Hematopoietic multipotent progenitor cell treated with erythropoietin and hydrocortisone succinate and interleukin-3 and kit ligand, for 17 days (in vitro differentiated cells): Measurements from ENCODE around the gene RASEF.
"Not testable (repeated sequence)": the region's sequence is repeated elsewhere in the genome, so short reads cannot be mapped to it uniquely, and the experiment has no call there.

Source experiments
- DNase-seq: peaks from one replicate; pipeline ENCODE4 v3.0.0-alpha.2; 2015; ENCODE audit warnings: low spot score

Gene RASEF

DNA sequence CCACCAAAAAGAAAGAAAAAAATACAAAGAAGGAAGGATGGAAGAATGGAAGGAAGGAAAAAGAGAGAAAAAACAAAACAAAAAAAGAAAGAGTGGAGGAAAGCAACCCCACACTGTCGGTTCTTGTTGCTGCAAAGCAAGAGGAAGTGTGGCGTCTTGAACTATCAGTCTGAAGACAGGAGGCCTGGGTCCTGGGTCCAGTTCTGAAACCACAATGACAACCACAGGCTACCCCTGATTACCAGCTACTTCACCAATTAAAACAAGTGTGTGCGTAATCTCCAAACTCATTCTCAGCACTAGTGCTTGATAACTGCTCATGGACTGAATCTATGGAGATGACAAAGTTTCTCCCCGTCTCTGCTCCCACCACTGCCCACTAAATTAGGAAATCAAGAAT is 93.7 kb downstream of the RASEF start:
- no peak for DNase-seq

DNA sequence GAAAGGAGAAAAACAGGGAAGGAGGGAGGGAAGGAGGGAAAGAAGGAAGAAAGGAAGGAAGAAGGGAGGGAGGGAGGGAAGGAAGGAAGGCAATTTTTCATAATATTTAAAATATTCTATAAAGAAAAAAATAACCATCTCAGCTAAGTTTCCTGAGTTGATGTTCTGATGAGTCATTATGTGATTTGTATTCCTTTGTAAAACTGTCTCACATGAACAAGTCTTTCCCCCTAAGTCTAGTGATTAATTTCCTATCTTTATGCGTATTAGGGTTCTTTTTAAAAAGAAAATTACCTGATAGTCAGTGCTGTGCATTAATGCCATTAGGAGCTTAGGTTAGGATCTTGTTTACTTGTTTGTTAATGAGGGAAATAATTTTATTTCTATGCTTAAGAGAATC is 94.1 kb downstream of the RASEF start:
- no peak for DNase-seq

DNA sequence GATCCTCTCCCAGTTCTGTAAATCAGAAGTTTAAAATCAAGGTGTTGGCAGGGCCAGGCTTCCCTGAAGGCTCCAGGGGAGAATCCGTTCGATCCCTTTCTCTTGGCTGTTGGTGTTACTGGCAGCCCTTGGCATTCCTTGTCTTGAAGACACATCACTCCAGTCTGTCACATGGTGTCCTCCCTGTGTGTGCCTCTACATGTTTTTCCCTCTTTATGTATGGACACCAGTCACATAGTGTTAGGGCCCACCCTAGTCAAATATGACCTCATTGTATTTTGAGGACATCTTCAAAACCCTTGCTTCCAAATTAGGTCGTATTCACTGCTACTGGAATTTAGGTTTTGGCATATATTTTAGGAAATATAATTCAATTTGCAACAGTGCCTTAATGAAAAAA is 94.6 kb downstream of the RASEF start:
- no peak for DNase-seq

DNA sequence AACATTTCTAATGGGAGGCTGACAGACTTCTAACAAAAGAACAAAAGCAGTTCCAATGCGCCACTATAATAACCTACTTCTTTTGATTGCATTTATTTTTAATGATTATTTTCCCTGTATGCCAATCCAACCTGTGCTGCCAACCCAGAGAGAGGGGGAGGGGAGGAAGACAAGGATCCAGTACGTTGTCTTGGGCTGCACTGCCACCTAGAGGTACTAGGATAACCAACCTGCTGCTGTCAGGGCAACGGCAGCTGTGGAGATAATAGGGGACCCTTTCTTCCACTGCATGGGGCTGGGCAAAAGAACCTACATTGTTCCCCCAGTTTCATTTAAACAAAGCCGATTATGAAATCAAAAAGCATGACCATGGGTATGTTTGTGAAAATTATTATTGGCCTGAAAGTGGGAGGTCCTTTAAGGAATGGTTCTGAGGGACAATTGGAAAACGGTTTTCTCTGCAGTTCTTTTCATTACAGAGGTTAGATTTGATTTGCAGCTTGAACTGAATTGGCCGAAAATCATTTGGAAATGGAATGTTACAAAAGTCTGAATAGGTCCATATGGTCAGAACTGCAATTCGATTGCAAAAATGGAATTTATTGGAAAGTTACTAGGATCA is 101.3 kb downstream of the RASEF start:
- DNase-seq: peak; percentile 7

DNA sequence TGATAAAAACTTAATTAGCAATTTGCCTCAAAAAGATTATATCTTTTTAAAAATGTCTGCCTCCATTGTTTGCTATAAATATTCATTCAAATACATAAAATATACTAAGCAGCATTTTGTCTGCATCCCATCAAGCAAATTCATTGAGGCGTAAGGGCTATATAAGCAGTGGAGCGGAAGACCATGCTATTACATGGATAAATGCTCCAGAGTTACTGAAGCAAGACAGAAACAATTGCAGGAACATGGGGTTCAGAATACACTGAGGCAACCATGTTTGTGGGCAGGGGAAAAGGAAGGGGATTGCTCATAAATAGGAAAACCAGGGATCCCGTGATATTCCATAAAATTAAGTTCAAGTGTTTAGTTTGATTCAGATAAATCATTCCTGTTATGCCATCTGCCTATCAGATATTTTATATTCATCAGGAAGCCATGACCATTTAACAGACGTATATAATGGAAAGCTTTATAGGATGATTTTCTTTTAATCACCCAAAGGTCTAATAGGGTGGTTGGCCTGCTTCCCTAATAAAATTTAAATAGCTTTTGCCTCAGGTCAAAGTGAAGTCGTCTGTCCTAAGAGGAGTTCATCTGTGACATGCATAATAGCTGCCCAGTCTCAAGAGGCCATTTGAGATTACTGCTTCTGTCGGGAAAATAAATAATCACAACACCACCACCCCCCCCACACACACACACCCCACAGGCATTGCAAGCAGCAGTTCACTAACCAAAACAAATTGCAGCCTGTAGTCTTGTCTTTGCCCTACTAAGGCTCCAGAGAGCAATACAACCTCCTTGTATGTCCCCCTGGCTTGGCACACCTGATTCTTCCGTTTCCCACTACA is 105.2 kb downstream of the RASEF start:
- no peak for DNase-seq

DNA sequence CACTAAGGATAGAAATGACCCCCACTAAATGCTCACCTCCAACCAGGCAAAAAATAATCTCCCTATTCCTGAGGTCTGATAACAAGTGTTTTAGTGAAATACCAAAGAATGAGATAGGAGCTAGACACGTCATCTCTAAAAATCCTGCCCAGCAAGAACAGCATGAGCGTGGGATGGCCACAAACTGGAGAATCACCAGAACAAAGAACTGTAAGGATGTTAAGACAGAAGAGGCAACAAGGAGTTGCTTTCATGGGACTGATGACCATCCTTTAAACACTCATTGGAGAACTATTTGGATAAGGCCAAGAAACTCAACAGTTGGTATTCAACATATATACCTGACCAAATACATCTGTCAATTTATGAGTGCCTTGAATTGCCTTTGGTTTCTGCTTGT is 113.7 kb downstream of the RASEF start:
- no peak for DNase-seq

DNA sequence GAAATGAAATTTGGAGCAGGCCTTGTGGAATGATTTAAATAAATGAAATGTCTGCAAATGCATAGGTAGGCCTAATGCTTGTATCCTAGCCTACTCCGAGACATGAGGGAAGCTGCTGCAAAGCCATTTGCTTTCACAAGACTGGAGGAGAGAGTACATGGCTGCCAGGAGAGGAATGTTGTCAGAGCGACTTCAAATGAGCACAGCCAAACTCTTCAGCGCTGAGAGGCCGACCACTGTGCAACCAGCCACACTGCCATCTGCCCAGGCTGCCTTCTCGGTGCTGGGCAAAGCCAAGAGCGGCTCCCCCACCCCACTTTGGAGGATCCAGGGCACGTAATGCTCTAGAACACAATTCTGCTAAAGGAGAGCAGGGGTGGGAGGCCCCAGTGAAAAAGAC is 122.6 kb downstream of the RASEF start:
- DNase-seq: no peak

DNA sequence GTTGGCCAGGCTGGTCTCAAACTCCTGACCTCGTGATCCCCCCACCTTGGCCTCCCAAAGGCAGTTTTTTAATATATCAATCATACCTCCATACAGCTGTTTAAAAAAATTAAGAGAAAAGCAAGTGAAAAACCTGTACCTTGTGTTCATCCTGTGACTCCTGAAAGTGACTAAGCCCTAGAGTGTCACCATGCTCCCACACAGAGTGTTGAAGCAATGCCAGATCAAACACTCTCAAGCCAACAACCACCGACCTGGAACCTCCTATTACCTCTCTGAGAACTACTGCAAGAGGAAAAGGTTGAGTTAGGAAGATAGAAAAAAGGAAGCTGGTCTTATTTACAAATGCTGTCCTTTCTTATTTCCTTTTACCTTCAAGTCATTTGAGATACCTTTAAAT is 123.5 kb downstream of the RASEF start:
- DNase-seq: no peak

DNA sequence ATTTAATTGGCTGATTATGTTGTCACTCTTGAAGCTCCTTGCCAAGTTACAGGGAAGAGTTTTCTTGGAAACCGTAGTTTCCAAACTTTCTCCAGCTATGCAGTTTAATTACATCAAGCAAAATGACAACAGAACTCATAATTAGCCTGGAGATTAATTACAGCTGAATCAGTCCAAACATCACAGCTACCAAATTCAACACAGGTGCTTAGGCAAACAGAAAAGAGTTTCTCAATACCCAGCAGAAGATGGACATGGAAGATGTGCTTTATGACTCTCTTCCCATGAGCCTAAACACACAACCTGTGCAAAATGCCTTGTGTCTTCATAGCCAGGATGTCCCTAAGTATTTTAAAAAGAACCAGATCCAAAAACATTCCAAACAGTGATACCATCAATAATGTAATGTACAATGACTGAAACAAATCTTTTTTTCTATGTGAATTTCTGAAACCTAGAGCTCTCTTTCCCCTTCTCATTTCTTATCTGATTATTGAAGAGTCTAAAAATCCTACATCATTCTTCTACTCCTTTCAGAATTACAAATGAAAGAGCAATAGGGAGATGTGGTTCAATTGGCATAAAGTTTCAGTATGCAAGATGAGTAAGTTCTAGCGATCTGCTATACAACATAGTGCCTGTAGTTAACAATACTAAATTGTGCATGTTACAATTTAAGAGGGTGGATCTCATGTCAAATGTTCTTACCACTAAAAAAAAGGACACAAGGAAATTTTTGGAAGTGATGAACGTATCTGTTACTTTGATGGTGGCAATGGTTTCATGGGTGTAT is 124.3 kb downstream of the RASEF start:
- no peak for DNase-seq

DNA sequence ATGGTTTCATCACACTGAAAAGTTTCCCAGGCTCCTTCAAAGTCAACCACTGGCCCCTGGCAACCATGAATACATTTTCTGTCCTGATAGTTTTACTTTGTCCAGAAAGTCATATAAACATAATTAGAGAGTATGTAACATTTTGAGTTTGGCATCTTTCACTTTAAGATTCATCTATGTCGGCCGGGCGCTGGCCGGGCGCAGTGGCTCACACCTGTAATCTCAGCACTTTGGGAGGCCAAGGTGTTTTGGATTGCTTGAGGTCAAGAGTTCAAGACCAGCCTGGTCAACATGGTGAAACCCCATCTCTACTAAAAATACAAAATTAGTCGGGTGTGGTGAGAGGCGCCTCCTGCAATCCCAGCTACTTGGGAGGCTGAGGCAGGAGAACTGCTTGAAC is 126.4 kb downstream of the RASEF start:
- not testable (repeated sequence) for DNase-seq

DNA sequence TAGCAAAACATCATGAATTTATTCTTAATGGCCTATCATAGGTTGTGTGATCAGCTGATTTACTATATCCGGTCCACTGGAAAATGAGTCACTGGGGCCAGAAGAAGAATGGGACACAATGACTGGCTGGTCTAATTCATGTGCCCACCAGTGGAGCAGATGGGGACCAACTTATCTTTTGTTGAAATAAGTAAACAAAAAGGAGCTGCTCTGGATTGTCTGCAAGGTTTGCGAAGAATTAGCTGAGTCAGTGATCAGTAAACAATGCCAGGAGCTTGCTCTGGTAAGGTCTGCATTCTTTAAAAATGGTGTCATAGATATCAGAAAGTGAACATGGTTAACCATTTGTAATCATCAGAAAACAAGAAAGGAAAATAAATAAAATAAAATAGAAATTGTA is 128.0 kb downstream of the RASEF start:
- DNase-seq: no peak

DNA sequence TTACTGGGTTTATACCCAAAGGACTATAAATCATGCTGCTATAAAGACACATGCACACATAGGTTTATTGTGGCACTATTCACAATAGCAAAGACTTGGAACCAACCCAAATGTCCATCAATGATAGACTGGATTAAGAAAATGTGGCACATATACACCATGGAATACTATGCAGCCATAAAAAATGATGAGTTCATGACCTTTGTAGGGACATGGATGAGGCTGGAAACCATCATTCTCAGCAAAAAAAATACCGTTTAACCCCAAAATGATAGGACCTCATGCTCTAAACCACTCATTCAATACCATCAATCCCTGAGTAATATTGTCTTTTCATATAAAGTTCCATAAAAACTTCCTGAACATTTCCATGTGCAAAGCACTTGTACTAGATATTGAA is 128.9 kb downstream of the RASEF start:
- DNase-seq: not testable (repeated sequence)

DNA sequence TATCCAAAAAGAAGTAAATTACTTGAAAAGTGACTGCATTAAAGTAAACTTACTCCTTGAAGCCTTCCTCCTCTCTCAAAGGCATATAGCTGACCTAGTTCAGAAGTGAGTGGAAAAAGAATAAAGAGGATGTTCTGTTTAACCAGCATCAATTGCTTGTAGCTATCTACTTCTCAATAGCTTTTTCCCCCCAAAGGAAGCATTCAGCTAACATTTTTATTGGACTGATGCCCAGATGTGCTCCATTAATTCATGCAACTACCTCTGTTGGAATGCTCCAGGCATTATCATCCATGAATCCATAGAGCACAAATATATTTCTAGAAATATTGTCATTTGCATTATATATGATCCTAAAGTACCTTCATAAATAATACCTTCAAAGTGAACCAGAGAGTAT is 132.8 kb downstream of the RASEF start:
- no peak for DNase-seq
